HEK293 (cell line): ENCODE measurements around the gene NR3C1.

ENCODE experiments used
- GFI1B ChIP-seq: fragments of 450-650 bp; formaldehyde crosslinking; IDR thresholded peaks from 2 replicates; pipeline ENCODE4 v1.5.1; 2016; ENCODE audit warnings: missing biosample characterization, missing genetic modification characterization
- HOXD13 ChIP-seq: sonication (generic); formaldehyde crosslinking; IDR thresholded peaks from 2 replicates; pipeline ENCODE4 v1.8.0; 2022; ENCODE audit warnings: missing genetic modification reagents, borderline replicate concordance
- PRDM10 ChIP-seq: fragments of 450-650 bp; formaldehyde crosslinking; IDR thresholded peaks from 2 replicates; pipeline ENCODE4 v1.5.1; 2016; ENCODE audit warnings: missing biosample characterization, missing genetic modification characterization
- SALL2 ChIP-seq: fragments of 450-650 bp; formaldehyde crosslinking; IDR thresholded peaks from 2 replicates; pipeline ENCODE4 v1.5.0; 2017; ENCODE audit warnings: missing biosample characterization, mild to moderate bottlenecking, missing genetic modification characterization, borderline replicate concordance
- SCRT2 ChIP-seq: fragments of 450-650 bp; formaldehyde crosslinking; IDR thresholded peaks from 2 replicates; pipeline ENCODE4 v1.5.1; 2016; ENCODE audit warnings: missing biosample characterization, missing genetic modification characterization
- TRIM28 ChIP-seq: IDR thresholded peaks from 2 replicates; pipeline ENCODE4 v1.6.1; 2011; ENCODE audit warnings: low read length, control low read depth, borderline replicate concordance
- ZBTB11 ChIP-seq: fragments of 450-650 bp; formaldehyde crosslinking; conservative IDR thresholded peaks from 2 replicates; pipeline ENCODE4 v1.5.1; 2016; ENCODE audit warnings: low read depth, missing biosample characterization, missing genetic modification characterization
- ZBTB17 ChIP-seq: fragments of 450-650 bp; formaldehyde crosslinking; IDR thresholded peaks from 2 replicates; pipeline ENCODE4 v1.5.1; 2016; ENCODE audit warnings: missing biosample characterization, missing genetic modification characterization
- ZBTB7A ChIP-seq: fragments of 450-650 bp; formaldehyde crosslinking; IDR thresholded peaks from 2 replicates; pipeline ENCODE4 v1.5.1; 2016; ENCODE audit warnings: low read depth, missing biosample characterization, missing genetic modification characterization
- ZFP3 ChIP-seq: fragments of 450-650 bp; formaldehyde crosslinking; IDR thresholded peaks from 2 replicates; pipeline ENCODE4 v1.5.1; 2016; ENCODE audit warnings: low read depth, missing biosample characterization, missing genetic modification characterization
- ZNF211 ChIP-seq: fragments of 450-650 bp; formaldehyde crosslinking; IDR thresholded peaks from 2 replicates; pipeline ENCODE4 v1.5.1; 2016; ENCODE audit warnings: low read depth, missing biosample characterization, missing genetic modification characterization
- ZNF23 ChIP-seq: fragments of 450-650 bp; formaldehyde crosslinking; IDR thresholded peaks from 2 replicates; pipeline ENCODE4 v1.5.1; 2016; ENCODE audit warnings: missing biosample characterization, missing genetic modification characterization, borderline replicate concordance
- ZNF266 ChIP-seq: fragments of 450-650 bp; formaldehyde crosslinking; IDR thresholded peaks from 2 replicates; pipeline ENCODE4 v1.5.1; 2016; ENCODE audit warnings: missing biosample characterization, missing genetic modification characterization, low read depth
- ZNF274 ChIP-seq, 2 experiments: fragments of 200-500 bp in 1 of 2; fragments of 450-650 bp in 1 of 2; sonication (Bioruptor generic) in 1 of 2; formaldehyde crosslinking in 1 of 2; IDR thresholded peaks; 2 replicates each; pipeline versions ENCODE4 v1.5.1 to v1.6.1; 2014 to 2016; ENCODE audit warnings: borderline replicate concordance in 1 of 2, inconsistent platforms in 1 of 2, low read length in 1 of 2, missing biosample characterization in 1 of 2, missing genetic modification characterization in 1 of 2
- ZNF362 ChIP-seq: fragments of 450-650 bp; formaldehyde crosslinking; IDR thresholded peaks from 2 replicates; pipeline ENCODE4 v1.5.1; 2016; ENCODE audit warnings: missing biosample characterization, missing genetic modification characterization
- ZNF391 ChIP-seq: fragments of 450-650 bp; formaldehyde crosslinking; IDR thresholded peaks from 2 replicates; pipeline ENCODE4 v1.5.1; 2016; ENCODE audit warnings: low read depth, missing biosample characterization, missing genetic modification characterization, borderline replicate concordance
- ZNF48 ChIP-seq: fragments of 450-650 bp; formaldehyde crosslinking; IDR thresholded peaks from 2 replicates; pipeline ENCODE4 v1.5.1; 2016; ENCODE audit warnings: missing biosample characterization, missing genetic modification characterization
- ZNF501 ChIP-seq: fragments of 450-650 bp; formaldehyde crosslinking; IDR thresholded peaks from 2 replicates; pipeline ENCODE4 v1.5.1; 2016; ENCODE audit warnings: missing biosample characterization, missing genetic modification characterization
- ZNF548 ChIP-seq: fragments of 450-650 bp; formaldehyde crosslinking; IDR thresholded peaks from 2 replicates; pipeline ENCODE4 v1.5.1; 2016; ENCODE audit warnings: missing biosample characterization, missing genetic modification characterization
- ZNF580 ChIP-seq: fragments of 450-650 bp; formaldehyde crosslinking; IDR thresholded peaks from 2 replicates; pipeline ENCODE4 v1.5.1; 2016; ENCODE audit warnings: missing biosample characterization, missing genetic modification characterization
- ZNF639 ChIP-seq: fragments of 450-650 bp; formaldehyde crosslinking; IDR thresholded peaks from 2 replicates; pipeline ENCODE4 v1.5.1; 2016; ENCODE audit warnings: missing biosample characterization, missing genetic modification characterization
- ZNF658 ChIP-seq: fragments of 450-650 bp; formaldehyde crosslinking; IDR thresholded peaks from 2 replicates; pipeline ENCODE4; 2016; ENCODE audit warnings: missing biosample characterization, missing genetic modification characterization
- ZNF670 ChIP-seq: fragments of 450-650 bp; formaldehyde crosslinking; IDR thresholded peaks from 2 replicates; pipeline ENCODE4 v1.5.1; 2016; ENCODE audit warnings: missing biosample characterization, missing genetic modification characterization, low read depth
- ZNF704 ChIP-seq: fragments of 450-650 bp; formaldehyde crosslinking; IDR thresholded peaks from 2 replicates; pipeline ENCODE4 v1.5.1; 2016; ENCODE audit warnings: missing biosample characterization, missing genetic modification characterization
- ZSCAN16 ChIP-seq: fragments of 450-650 bp; formaldehyde crosslinking; IDR thresholded peaks from 2 replicates; pipeline ENCODE4 v1.5.1; 2016; ENCODE audit warnings: missing biosample characterization, missing genetic modification characterization
- ZSCAN5A ChIP-seq: fragments of 450-650 bp; formaldehyde crosslinking; IDR thresholded peaks from 2 replicates; pipeline ENCODE4 v1.5.1; 2016; ENCODE audit warnings: missing biosample characterization, missing genetic modification characterization

Gene NR3C1

GRCh38 chr5:143338658-143339366 is 64.7 kb downstream of the NR3C1 start (continued):
- TF ChIP-seq SALL2 (tag by site-specific recombination) = no peak
- TF ChIP-seq ZNF704 (tag by site-specific recombination) = no peak
- no peak for TF ChIP-seq ZSCAN5A (tag by site-specific recombination)
- TF ChIP-seq ZSCAN16 = no peak
- no peak for TF ChIP-seq ZNF548
- TF ChIP-seq GFI1B (tag by site-specific recombination) = no peak
- no peak for TF ChIP-seq HOXD13
- no peak for TF ChIP-seq ZNF639
- no peak for TF ChIP-seq ZBTB17 (tag by site-specific recombination)
- TF ChIP-seq ZNF362 = peak; percentile 75
- TF ChIP-seq ZNF580 (tag by site-specific recombination) = no peak
- TF ChIP-seq ZBTB11 (tag by site-specific recombination) = no peak
- no peak for TF ChIP-seq ZNF266 (tag by site-specific recombination)
- peak; percentile 92 for TF ChIP-seq PRDM10 (tag by site-specific recombination)
- TF ChIP-seq ZNF23 (tag by site-specific recombination) = no peak
- TF ChIP-seq ZNF211 (tag by site-specific recombination) = no peak
- TF ChIP-seq TRIM28 = no peak
- TF ChIP-seq ZBTB7A (tag by site-specific recombination) = no peak
- no peak for TF ChIP-seq ZNF670 (tag by site-specific recombination)
- no peak for TF ChIP-seq ZNF48 (tag by site-specific recombination)
- no peak for TF ChIP-seq ZNF391 (tag by site-specific recombination)
- no peak for TF ChIP-seq ZNF274 (IDR thresholded peaks at IDR 0.05; ENCODE audit: low read length)
- no peak for TF ChIP-seq ZNF274 (tag by site-specific recombination; IDR thresholded peaks at IDR 0.05; ENCODE audit: borderline replicate concordance)
- peak; percentile 47; the same call in 1 of the 2 replicates for TF ChIP-seq SCRT2 (tag by site-specific recombination)
- TF ChIP-seq ZNF658 = no peak
- no peak for TF ChIP-seq ZFP3 (tag by site-specific recombination)
- no peak for TF ChIP-seq ZNF501 (tag by site-specific recombination)
